Activated T-helper 1 cell treated with Interleukin-2 at 50 U/mL for 16 hours (primary cell): ENCODE results near the gene BPI.
"Not testable (repeated sequence)": the region's sequence is repeated elsewhere in the genome, so short reads cannot be mapped to it uniquely, and the experiment has no call there.

Source experiments
- DNase-seq: peaks from one replicate; pipeline ENCODE4 v3.0.0-alpha.2; 2020; ENCODE audit warnings: low read depth

The BPI gene

DNA sequence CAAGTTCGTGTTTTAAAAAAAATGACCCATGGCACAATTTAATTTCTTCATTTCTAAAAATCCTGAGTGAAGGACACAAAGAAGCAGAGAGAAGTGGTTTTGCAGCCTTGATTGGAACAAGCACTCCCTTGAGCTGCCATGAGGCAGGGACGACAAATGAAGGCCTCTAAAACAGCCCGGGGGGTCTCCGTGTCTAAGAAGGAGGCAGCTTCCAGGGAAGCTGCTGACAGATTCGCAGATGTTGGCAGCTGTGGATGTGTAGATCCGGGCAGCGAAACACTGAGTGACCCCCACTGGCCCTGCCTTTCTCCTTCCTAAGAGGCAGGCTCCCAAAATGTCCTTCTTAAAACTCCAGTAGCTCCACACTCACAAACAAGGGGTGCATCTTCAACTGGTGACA is 32.8 kb downstream of the BPI start:
- no peak for DNase-seq

DNA sequence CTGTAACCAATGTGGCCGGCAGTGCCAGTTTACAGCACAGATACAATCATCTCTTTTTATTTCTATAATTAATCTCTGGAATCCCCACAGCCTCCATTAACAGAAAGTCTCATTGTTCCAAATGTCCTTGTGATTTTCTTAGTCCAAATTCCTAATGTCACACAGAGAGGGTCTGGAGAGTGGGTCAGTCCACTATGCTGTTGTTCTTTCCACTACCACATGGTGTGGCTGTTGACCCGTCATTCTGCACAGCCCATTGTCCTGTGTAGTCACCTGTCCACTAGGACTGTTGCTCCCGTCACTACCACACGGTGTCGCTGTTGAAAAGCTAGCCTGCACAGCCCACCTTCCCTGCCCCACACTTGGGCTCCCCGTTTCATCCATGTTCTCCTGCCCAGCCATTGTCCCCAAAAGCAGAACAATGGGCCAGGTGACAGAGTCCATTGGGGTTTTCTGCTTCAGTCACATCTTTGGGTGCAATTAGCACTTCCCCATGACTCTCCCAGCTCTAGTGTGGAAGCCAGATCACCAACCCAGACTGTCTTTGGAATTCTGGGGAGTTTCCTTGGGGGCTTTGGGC is 33.7 kb downstream of the BPI start:
- DNase-seq: no peak

- DNase-seq: no peak
These were observed 35.0 kb downstream of the BPI start for GRCh38 chr20:38338849-38339520.

DNA sequence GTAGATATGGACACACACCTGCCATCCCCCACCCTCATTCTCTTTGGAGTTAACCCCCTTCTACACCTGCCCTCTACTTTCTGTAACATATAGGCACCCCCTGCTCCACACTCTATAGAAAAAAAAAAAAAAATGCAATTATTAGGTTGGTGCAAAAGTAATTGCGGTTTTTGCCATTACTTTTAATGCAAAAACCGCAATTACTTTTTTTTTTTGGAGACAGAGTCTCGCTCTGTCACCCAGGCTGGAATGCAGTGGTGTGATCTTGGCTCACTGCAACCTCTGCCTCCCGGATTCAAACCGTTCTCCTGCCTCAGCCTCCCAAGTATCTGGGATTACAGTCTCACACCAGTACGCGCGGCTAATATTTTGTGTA is 35.6 kb downstream of the BPI start:
- DNase-seq: not testable (repeated sequence)

- DNase-seq: no peak
These were observed 36.0 kb downstream of the BPI start for GRCh38 chr20:38339997-38340396.

GRCh38 chr20:38340693-38341092 is 36.7 kb downstream of the BPI start:
- no peak for DNase-seq

GRCh38 chr20:38342216-38342615 is 38.3 kb downstream of the BPI start:
- no peak for DNase-seq

- no peak for DNase-seq
These were observed 38.9 kb downstream of the BPI start for GRCh38 chr20:38342713-38343310.

GRCh38 chr20:38343311-38344106 is 39.6 kb downstream of the BPI start:
- DNase-seq: no peak

DNA sequence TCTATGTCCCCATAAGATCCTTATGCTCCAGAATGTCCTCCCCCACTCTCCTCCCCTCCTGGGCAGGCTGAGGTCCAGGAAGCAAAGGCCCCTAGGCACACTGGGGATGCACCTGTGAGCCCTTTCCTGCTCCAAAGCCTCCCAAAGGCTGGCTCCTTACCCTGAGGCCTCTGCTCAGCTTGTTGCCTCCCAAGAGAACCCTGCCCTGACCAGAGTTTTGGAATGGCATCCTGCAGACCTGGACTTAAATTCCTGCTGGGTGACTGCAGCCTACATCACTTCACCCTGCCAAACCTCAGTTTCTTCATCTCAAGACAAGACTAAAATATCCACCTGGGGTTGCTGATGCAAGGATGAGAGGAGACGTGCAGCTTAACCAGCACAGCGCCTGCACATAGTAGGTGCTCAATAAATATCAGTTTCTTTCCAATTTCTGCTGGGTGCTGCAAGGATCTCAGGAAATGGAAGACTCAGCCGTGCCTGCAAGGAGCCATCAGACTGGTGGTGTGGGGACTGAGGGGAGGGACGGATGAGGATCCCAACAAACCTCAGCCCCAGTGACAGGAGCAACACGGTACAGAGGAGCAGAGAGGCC is 40.2 kb downstream of the BPI start:
- no peak for DNase-seq

- no peak for DNase-seq
These were observed 41.7 kb downstream of the BPI start for GRCh38 chr20:38345643-38346042.

- DNase-seq: no peak
These were observed 42.3 kb downstream of the BPI start, which contains the start of gene LBP for GRCh38 chr20:38346247-38346651. TSS of gene LBP (plus strand) at chr20:38346482. CDS start at chr20:38346517, 35 bp downstream.

GRCh38 chr20:38346741-38347140 is 42.8 kb downstream of the BPI start:
- no peak for DNase-seq

GRCh38 chr20:38349856-38350255 is 45.9 kb downstream of the BPI start:
- DNase-seq: no peak

GRCh38 chr20:38350879-38351775 is 47.2 kb downstream of the BPI start:
- DNase-seq: no peak

GRCh38 chr20:38353316-38353715 is 49.4 kb downstream of the BPI start:
- no peak for DNase-seq

- DNase-seq: no peak
These were observed 50.3 kb downstream of the BPI start for GRCh38 chr20:38354227-38354626.

DNA sequence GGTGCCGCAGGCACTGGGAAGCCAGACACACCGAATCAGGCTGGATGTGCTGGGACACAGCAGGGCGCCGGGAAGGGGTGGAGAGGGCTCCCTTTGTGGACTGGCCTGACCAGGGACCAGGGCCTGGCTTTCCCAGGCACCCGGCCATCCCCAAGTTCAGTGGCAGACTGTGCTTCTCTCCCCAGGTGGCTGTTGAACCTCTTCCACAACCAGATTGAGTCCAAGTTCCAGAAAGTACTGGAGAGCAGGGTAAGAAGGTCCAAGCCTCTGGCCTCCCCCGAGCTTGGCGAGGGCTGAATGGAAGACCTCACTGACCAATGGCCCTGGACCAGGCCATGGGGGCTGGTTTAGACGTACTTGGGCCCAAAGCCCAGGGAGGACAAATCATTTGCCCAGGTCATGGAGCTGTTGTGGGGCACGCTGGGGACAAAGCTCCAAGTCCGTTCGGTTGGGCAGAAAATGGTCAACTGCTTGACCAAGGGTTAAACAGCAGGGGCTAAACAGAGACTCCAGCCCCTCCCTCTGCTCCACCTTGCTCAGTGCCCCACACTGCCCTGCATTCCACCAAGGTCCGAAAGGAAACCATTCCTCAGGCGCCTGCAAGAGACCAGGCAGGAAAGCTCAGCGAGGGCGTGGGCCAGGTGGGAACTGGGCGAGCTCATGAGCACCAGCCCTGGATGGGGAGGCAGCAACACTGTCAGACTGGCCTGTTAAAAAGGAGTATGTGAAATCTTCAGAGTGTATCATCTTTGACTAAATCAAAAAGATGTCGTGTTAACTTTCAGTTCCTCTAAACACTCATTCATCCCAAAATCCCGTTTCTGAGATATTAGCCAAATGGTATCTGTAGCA is 51.4 kb downstream of the BPI start:
- DNase-seq: no peak

DNA sequence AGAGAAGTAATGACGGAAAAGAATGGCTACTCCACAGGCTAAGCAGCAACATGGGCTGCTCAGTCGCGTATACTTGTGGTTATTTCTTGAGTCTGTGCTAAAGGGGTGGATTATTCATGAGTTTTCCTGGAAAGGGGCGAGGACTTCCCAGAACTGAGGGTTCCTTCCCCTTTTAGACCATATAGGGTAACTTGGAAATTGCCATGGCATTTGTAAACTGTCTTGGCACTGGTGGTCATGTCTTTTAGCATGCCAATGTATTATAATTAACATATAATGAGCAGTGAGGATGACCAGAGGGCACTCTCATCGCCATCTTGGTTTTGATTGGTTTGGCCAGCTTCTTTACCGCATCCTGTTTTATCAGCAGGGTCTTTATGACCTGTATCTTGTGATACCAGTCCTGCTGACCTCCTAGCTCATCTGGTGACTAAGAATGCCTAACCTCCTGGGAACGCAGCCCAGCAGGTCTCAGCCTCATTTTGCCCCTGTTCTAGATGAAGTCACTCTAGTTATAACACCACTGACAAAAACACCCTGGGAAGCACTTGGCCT is 53.8 kb downstream of the BPI start:
- DNase-seq: no peak

DNA sequence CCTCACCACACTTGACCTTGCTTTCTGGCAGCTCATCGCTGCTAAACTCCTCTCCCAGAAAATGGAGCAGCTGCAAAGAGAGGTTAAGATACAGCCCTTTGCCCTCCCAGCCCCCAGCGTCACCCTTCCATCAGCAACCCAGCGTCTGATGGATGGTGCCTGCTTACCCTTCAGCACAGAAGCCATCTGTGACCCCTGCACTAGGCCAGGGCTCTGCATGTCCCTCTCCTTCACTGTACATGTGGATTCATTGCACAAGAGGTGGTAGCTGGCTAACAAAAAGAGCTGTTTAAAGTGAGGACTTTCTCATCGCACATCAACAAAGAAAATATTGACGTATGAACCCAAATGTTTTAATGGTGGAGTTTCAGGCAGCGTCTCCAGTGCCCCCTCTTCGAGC is 54.6 kb downstream of the BPI start:
- no peak for DNase-seq
